Mucosa of gallbladder (tissue), 1 donor: ENCODE results near the gene ERG28. TPM values are rescaled to one million over a fixed set of nuclear protein-coding genes. Genes with fewer than 3 reads are reported as not detected.

ENCODE experiments used
- DNase-seq: peaks from one replicate; pipeline ENCODE4 v3.0.0-alpha.2; 2020; ENCODE audit warnings: low spot score
- total RNA-seq: library from RNA; stranded (reverse); gene quantifications from one replicate; pipeline ENCODE4 v1.2.1, GENCODE V29; 2021
- donor health status: DM: no; HTN: no; CAD: no.

The ERG28 gene
- total RNA-seq, 1 donor from 2014 or later = 37.2 TPM

DNA sequence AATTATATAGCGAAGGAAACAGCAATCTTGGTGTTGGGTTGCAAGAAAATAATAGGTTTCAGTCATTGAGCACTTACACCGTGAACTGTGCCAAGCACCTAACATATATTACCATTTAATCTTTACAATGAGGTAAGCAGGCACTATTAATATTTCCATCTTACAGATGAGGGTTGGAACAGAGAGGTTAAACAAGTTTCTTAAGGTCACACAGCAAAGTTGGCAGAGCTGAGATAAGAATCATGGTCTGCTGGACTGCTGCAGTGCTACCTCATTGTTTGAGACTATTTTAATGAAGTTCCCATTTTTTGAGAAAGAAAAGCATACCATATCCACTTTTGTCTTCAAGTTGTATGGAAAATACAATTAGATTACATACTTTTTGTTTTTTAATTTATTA, 1.7 kb downstream of the ERG28 start:
- DNase-seq = no peak

- no peak for DNase-seq
Measured at GRCh38 chr14:75657331-75657730, 3.3 kb downstream of the ERG28 start.

GRCh38 chr14:75655235-75655634, 5.4 kb downstream of the ERG28 start:
- no peak for DNase-seq

DNA sequence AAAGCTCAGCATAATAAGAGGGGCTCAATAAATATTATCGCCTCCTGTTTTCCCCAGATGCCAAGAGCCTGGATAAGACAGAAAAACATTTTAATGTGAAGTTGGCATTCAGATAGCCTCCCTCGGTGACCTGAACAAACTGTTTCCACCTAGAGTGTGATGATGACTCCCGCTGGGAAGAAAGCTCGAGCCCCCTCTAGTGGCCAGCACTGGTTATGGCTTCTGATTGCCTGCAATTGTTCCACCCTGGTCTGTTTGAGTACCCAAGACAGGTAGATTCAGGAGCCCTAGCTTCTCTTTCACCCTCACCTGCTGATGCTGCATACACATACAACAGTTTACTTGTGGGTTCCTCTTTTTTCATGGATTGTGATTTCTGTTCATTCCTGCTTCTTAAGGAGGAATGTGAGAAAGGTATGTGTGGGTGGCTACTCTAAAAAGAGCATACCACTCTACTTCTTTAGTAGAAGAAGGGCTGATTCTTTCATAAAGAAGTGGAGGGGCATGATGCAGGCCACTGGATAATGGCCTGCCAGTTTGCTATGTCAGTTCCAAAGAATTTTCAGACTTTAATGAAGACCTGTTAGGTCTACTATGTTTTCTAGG, 6.4 kb downstream of the ERG28 start:
- DNase-seq = peak; percentile 85

- no peak for DNase-seq
Measured at GRCh38 chr14:75653563-75653962, 7.1 kb downstream of the ERG28 start.

- no peak for DNase-seq
Measured at GRCh38 chr14:75650253-75651058, 10.2 kb downstream of the ERG28 start.

DNA sequence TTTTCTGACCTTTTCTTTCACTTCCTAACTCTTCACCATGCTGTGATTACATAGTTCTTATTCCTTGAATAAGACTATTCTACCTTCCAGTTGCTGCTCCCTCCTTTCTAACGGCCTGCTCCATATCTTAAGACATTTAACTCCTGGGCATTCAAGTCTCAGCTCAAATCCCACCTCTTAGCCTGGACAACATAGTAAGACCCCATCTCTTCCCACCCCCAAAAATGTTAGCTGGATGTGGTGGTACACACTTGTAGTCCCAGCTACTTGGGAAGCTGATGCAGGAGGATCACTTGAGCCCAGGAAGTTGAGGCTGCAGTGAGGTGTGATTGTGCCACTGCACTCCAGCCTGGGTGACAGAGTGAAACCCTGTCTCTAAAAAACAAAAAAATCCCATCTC, 10.9 kb downstream of the ERG28 start:
- DNase-seq = no peak

GRCh38 chr14:75649337-75649736, 11.3 kb downstream of the ERG28 start:
- no peak for DNase-seq

DNA sequence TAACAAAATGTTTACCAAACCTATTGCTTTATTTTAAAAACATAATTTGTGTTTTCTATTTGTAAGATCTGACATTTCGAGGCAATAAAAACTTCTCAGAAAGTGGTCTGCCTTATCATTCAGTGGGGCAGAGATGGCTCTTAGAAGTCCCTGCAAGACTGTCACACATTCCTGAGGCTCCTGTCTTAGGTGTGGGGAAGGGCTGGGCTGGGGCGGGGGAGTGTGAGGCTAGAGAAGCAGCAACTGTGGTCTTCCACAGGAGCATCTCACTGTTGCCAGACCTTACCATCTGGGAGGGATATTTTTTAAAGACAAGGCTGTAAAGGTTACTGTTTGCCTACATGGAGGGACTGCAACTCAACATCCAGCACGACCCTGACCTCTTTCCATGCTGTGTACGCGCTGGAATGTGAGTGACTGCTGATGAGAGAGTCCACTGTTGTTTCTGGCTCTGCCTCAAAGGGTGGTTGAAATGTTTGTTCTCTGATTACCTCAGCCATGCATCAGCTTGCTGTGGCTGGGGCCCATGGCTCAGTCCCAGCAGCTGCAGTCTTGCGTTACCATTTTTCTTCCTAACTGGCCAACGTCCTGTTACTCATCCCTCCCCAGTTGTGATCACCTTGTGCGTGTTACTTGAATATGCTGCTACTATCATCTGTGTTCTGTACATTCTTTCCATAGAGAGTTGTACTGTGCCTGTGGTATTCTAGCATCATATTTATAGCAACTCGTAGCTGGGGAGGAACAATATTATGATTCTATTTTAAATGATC, 12.4 kb downstream of the ERG28 start:
- DNase-seq = peak; percentile 68

GRCh38 chr14:75647640-75648039, 13.0 kb downstream of the ERG28 start:
- no peak for DNase-seq

DNA sequence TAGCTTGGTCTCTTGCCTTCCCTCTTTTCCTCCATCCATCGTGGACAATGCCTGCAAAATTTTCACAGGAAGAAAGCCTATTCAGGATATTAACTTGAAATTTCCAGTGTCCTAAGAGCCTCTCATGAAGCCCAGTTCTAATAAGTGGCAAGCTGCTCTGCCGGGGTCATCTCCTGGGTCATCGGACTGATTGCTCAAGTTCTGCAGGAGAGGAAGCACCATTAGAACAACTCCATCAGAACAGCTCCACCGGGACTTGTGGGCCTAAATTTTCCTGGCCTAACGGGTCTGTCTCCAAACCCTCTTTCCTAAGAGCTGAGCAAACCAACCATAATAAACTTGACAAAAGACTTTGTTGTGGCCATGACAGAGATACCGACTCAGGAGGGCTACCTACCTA, 13.9 kb downstream of the ERG28 start:
- no peak for DNase-seq

GRCh38 chr14:75645056-75645455, 15.6 kb downstream of the ERG28 start:
- DNase-seq = no peak

- no peak for DNase-seq
Measured at GRCh38 chr14:75643985-75644384, 16.7 kb downstream of the ERG28 start.

GRCh38 chr14:75640876-75641275, 19.8 kb downstream of the ERG28 start:
- no peak for DNase-seq

DNA sequence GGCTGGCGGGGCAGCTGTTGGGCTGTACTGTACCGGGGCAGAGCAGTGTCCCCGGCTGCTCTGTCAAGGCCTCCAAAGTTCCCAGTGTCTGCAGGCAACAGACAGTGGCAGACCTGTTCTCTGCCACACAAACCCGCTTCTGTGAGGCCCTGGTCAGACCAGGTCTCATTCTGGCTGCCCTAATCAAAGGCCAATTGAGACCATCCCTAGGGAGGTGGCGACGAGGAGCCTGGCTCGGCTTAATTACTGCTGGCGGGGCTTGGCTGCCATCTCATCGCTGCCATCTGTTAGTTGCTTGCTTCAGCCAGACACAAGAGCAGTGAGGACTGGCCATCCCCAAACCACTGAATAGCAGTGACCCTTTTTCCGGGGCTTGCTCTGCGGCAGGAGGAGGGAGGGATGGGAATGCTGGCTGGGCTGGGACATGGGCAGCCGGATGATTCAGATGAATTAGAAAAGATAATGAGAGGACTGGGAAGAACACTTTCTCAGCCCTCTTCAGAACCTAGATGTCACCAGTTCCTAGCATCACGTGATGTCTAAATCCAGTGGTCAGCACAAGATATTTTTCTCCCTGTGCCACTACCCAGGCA, 24.5 kb downstream of the ERG28 start:
- no peak for DNase-seq

DNA sequence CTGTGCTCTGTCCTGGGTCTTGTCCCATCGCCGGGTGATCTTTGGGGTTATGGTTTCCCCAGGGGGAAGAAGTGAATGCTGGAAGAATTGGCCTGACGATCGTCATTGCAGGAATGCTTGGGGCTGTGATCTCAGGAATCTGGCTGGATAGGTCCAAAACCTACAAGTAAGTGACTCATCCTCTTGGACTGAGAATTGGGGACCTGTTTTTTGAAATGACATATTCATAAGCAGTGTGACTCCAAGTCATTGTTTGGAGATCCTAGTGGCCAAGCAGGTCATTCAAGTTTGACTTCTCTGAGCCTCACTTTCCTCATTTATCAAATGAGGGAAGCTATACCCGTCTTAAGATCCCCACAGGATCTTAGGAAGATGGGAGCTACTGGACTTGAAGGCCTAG, 25.8 kb downstream of the ERG28 start:
- no peak for DNase-seq

DNA sequence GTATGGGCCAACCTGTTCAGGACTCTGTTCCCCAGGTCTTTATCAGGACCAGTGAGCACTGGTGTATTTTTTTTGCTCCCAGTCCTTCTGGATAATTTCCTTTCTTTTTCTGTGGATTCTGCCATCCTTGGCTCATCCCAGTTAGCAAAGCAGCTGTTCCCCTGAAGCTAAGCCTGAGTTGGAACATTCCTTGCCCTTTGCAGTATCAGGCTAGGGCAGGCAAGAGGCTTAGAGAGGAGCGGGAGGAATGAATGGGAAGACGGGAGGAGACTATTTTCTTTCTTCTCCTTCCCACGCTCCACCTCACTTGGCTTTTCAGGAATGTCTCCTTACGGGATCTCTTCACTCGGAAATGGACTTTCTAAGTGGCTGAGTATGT, 29.2 kb downstream of the ERG28 start:
- no peak for DNase-seq

- DNase-seq = no peak
Measured at GRCh38 chr14:75630695-75631452, 29.8 kb downstream of the ERG28 start.

DNA sequence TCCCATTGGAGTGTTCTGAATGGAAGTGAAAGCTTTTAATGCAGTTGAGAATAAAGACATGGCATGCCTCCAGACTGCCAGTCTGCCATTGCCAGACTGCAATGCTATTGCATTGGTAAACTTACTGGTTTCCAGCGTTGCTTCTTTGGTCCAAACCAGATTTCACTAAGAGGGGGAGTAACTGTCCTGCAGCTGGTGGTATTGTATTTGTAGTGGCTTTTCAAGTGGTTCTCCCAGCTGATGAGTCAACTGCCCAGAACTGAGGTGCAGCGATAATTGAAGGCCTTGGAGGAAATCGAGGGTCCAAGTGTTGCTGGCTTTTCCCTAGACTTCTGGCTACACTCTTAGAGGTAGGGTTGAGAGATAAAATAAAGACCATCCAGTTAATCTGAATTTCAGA, 31.9 kb downstream of the ERG28 start:
- no peak for DNase-seq

DNA sequence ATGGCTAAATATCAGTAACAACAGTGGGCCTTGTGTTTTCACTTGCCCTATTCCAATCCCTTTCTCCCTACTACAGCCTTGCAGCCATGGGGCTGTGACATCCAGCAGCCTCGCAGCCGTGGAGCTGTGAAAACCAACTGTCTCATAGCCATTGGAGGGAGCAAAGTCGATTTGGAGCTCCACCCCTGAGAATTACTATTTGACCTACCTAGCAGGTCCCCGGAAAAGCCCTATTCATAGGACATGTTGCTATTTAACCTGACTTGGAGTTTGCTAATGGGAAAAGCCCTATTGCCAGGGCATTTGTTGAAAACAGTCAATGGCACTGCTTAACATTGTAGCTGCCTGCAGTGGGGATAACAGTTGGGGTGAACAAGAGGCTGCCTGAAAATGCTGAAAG, 33.3 kb downstream of the ERG28 start:
- peak; percentile 20 for DNase-seq

DNA sequence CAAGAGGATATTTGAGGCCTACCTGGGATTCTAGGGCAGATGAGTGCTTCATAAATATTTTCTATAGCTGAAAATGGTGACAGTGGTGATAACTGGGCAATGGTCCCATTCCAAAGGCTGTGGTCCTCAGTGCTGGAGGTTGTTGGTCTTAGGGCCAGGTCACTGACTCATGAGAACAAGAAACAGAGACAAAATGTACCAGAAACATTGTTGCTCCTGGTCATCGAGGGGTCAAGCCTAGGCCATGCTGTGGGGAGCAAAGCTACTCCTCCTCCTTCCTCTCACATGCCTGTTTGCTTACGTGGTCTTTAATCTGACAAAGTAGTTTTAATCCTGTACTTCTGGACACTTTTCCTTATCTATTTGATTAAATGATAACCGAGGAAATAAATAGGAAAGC, 33.8 kb downstream of the ERG28 start:
- DNase-seq = no peak

- DNase-seq = no peak
Measured at GRCh38 chr14:75626396-75626795, 34.3 kb downstream of the ERG28 start.
